ENCODE data around the gene SLC35E3.
"Not testable (repeated sequence)": the region's sequence is repeated elsewhere in the genome, so short reads cannot be mapped to it uniquely, and the experiment has no call there.

SLC35E3 gene

GRCh38 chr12:68796399-68796798 is 50.4 kb downstream of the SLC35E3 start:
- no peak for DNase-seq

- DNase-seq = no peak
Observed at GRCh38 chr12:68798882-68799234, 52.9 kb downstream of the SLC35E3 start.

GRCh38 chr12:68800294-68800693 is 54.3 kb downstream of the SLC35E3 start:
- DNase-seq = no peak

- not testable (repeated sequence) for DNase-seq
Observed at GRCh38 chr12:68801124-68801523, 55.1 kb downstream of the SLC35E3 start.

- DNase-seq = not testable (repeated sequence)
Observed at GRCh38 chr12:68802372-68802745, 56.4 kb downstream of the SLC35E3 start.

- DNase-seq = not testable (repeated sequence)
Observed at GRCh38 chr12:68802911-68803651, 57.1 kb downstream of the SLC35E3 start.

GRCh38 chr12:68803948-68804656 is 58.1 kb downstream of the SLC35E3 start:
- no peak for DNase-seq

GRCh38 chr12:68804657-68805591 is 58.9 kb downstream of the SLC35E3 start:
- DNase-seq = no peak

- no peak for DNase-seq
Observed at GRCh38 chr12:68805592-68806120, 59.7 kb downstream of the SLC35E3 start.

- no peak for DNase-seq
Observed at GRCh38 chr12:68806488-68807237, 60.7 kb downstream of the SLC35E3 start.

- DNase-seq = peak in 1 of 2 experiments; percentile 61
Observed at GRCh38 chr12:68807274-68807575, 61.2 kb downstream of the SLC35E3 start.

GRCh38 chr12:68807576-68808387 is 61.8 kb downstream of the SLC35E3 start, which contains the start of gene MDM2:
Gene MDM2, plus strand, starts transcription at chr12:68808177. Its CDS starts 301 bp downstream, at chr12:68808478.
- peak; percentile 93 to 94 for DNase-seq

GRCh38 chr12:68808388-68809189 is 62.6 kb downstream of the SLC35E3 start:
- DNase-seq = peak; percentile 74 to 80

GRCh38 chr12:68809190-68810026 is 63.4 kb downstream of the SLC35E3 start:
- no peak for DNase-seq

- not testable (repeated sequence) for DNase-seq
Observed at GRCh38 chr12:68810027-68810389, 64.0 kb downstream of the SLC35E3 start.

- DNase-seq = not testable (repeated sequence)
Observed at GRCh38 chr12:68811573-68811972, 65.6 kb downstream of the SLC35E3 start.

- no peak for DNase-seq
Observed at GRCh38 chr12:68812553-68813241, 66.7 kb downstream of the SLC35E3 start.

GRCh38 chr12:68813242-68813593 is 67.2 kb downstream of the SLC35E3 start:
- DNase-seq = no peak
